Measurements from ENCODE around the gene TBC1D16. TPM values are rescaled to one million over a fixed set of nuclear protein-coding genes. Genes with fewer than 3 reads are reported as not detected.
"Not testable (repeated sequence)": the region's sequence is repeated elsewhere in the genome, so short reads cannot be mapped to it uniquely, and the experiment has no call there.

The TBC1D16 gene
- total RNA-seq, 1 donor from 2014 or later: 21.7 TPM

- no peak for TF ChIP-seq CTCF (IDR thresholded peaks at IDR 0.05)
These were observed 74.7 kb downstream of the TBC1D16 start for GRCh38 chr17:79960788-79961522.

GRCh38 chr17:79959042-79959441 is 76.6 kb downstream of the TBC1D16 start:
- Histone ChIP-seq H3K9me3 (no peaks in the 10 kb centered on the region), H3K4me1 (no peaks in the 10 kb centered on the region), H3K4me3 (no peak overlapping the region), H3K27me3 (no peaks in the 10 kb centered on the region), H3K27ac (no peak overlapping the region), H3K36me3 (no peaks in the 10 kb centered on the region)
- ATAC-seq: no peak
- intact Hi-C loops (cut with DNase I): no loop called here
- TF ChIP-seq CTCF (IDR thresholded peaks at IDR 0.05): no peak
- DNase-seq: no peak

More at GRCh38 chr17:79960788-79961522, 74.7 kb downstream of the TBC1D16 start:
- Histone ChIP-seq H3K27me3 (no peaks in the 10 kb centered on the region), H3K4me1 (no peaks in the 10 kb centered on the region), H3K27ac (no peak overlapping the region), H3K9me3 (no peaks in the 10 kb centered on the region), H3K36me3 (no peaks in the 10 kb centered on the region), H3K4me3 (no peak overlapping the region)
- intact Hi-C loops (cut with DNase I): no loop called here
- ATAC-seq: no peak
- no peak for DNase-seq

- no peak for TF ChIP-seq CTCF (IDR thresholded peaks at IDR 0.05)
- Histone ChIP-seq H3K36me3 (no peaks in the 10 kb centered on the region), H3K9me3 (no peaks in the 10 kb centered on the region), H3K4me3 (no peak overlapping the region), H3K4me1 (peaks cover 7% of the 10 kb centered on the region), H3K27ac (no peak overlapping the region), H3K27me3 (no peaks in the 10 kb centered on the region)
- no peak for ATAC-seq
- intact Hi-C loops (cut with DNase I): no loop called here
- peak; percentile 37 for DNase-seq
These were observed 78.8 kb downstream of the TBC1D16 start for GRCh38 chr17:79956853-79957252.

GRCh38 chr17:79956441-79956735 is 79.3 kb downstream of the TBC1D16 start:
- H3K9me3 ChIP-seq; intact Hi-C loops (cut with DNase I); ATAC-seq; H3K4me3 ChIP-seq; H3K27me3 ChIP-seq; H3K27ac ChIP-seq; H3K36me3 ChIP-seq: not testable (repeated sequence)
- H3K4me1 ChIP-seq: peaks cover 12% of the 10 kb centered on the region
- DNase-seq: peak; percentile 34

GRCh38 chr17:79955691-79956440 is 79.8 kb downstream of the TBC1D16 start:
- TF ChIP-seq CTCF (IDR thresholded peaks at IDR 0.05): no peak
- Histone ChIP-seq H3K4me3 (no peak overlapping the region), H3K4me1 (peaks cover 17% of the 10 kb centered on the region), H3K9me3 (no peaks in the 10 kb centered on the region), H3K27me3 (no peaks in the 10 kb centered on the region), H3K27ac (no peak overlapping the region), H3K36me3 (no peaks in the 10 kb centered on the region)
- DNase-seq: peak; percentile 56
- intact Hi-C loops (cut with DNase I): no loop called here
- ATAC-seq: no peak

- peak; percentile 61 for DNase-seq
- intact Hi-C loops (cut with DNase I): no loop called here
These were observed 80.5 kb downstream of the TBC1D16 start for GRCh38 chr17:79955167-79955549.

More at GRCh38 chr17:79955167-79955549, 80.5 kb downstream of the TBC1D16 start:
- ATAC-seq: no peak
- H3K27me3 ChIP-seq: no peaks in the 10 kb centered on the region
- H3K36me3 ChIP-seq: no peaks in the 10 kb centered on the region
- no peaks in the 10 kb centered on the region for H3K9me3 ChIP-seq
- TF ChIP-seq CTCF (IDR thresholded peaks at IDR 0.05): no peak
- H3K27ac ChIP-seq: no peak overlapping the region
- H3K4me3 ChIP-seq: no peak overlapping the region
- H3K4me1 ChIP-seq: peaks cover 19% of the 10 kb centered on the region
